ENCODE results near the gene INPP5J.

GRCh38 chr22:31179345-31179744 lies 56.6 kb downstream of the INPP5J start:
- TF ChIP-seq ZNF157 (tag by site-specific recombination; IDR thresholded peaks at IDR 0.05) (no peak), CTCF (tag by site-specific recombination; IDR thresholded peaks at IDR 0.05) (no peak), ZFP3 (tag by site-specific recombination; IDR thresholded peaks at IDR 0.05; ENCODE audit: low read depth) (no peak), GFI1B (tag by site-specific recombination; IDR thresholded peaks at IDR 0.05) (no peak)

All from HEK293 (cell line).